Stimulated activated CD8-positive, alpha-beta memory T cell treated with anti-CD3 and anti-CD28 coated beads, Interleukin-4, amount 100 ng/mL, for 1 hour (primary cell): ENCODE measurements around the gene IL31.

Experiments
- DNase-seq, 2 donors: peaks; one replicate each; pipeline ENCODE4 v3.0.0-alpha.2; 2020; ENCODE audit warnings: low read depth in 2 of 2, low spot score in 1 of 2

Gene IL31

DNA sequence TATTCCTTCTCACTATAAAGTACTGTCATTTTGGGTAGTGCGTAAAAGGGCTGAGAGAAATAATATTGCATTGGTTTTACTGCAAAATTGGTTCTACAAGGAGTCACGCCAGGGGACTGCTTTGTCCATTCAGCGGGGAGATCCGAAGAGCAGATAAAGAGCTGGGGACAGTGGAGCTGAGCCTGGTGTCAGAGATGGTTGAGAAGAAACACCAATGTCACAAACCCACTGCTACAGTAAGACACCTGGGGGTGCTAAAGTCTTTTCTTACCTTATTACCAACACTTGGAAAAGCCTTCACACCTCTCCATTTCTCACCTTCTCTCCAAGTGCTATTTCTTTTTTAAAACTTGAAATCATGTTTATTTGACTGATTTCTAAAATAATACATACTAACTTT lies 14.1 kb downstream of the IL31 start:
- DNase-seq, result no peak

DNA sequence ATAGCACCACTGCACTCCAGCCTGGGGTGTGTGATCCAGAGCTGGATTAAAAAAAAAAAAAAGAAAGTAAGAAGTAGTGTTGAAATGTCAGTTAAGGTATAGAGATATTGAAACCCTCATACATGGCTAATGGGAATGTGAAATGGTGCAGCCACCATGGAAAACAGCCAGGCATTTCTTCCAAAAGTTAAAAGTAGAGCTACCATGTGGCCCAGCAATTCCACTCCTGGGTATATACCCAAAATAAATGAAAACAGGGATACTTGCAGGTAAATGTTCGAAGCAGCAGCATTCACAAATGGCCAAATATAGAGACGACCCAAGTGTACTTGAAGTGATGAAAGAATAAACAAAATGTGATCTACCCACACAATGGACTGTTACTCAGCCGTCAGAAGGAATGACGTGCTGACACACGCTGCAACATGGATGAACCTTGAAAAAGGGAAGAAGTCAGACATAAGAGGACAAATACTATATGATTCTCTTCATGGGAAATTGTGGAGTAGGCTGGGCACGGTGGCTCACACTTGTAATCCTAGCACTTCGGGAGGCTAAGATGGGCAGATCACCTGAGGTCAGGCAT lies 15.2 kb downstream of the IL31 start:
- no peak for DNase-seq

DNA sequence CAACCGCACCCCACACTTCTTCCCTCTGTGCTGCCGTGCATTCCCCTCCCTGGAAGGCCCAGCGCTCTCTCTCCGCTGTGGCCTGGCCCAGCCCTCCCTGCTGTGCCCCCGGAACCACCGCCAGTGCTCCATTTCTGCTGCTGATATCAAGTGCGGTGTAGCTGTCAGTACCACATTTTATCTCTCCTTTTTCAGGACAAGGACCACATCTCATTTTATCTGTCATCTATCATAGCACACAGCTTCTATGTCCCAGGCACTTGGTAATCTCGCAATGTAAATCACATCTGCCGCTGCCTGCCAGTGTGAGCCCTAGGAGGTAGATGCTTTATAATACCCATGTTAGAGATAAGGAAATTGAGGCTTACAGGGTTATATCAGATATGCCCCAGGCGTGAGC lies 18.3 kb downstream of the IL31 start:
- DNase-seq, result no peak

DNA sequence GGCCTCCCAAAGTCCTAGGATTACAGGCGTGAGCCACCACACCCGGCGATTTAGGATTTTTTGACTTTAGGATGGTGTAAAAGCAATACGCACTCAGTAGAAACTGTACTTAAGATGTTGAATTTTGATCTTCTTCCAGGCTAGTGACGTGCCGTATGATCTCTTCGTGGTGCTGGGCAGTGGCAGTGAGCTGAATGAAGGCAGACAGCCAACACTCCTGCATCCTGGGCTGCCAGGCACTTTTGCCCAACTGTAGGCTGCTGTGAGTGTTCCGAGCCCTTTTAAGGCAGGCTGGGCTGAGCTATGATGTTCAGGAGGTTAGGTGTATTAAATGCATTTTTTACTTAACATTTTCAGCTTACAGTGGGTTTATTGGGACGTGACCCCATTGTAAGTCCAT lies 21.3 kb downstream of the IL31 start:
- DNase-seq, result no peak

DNA sequence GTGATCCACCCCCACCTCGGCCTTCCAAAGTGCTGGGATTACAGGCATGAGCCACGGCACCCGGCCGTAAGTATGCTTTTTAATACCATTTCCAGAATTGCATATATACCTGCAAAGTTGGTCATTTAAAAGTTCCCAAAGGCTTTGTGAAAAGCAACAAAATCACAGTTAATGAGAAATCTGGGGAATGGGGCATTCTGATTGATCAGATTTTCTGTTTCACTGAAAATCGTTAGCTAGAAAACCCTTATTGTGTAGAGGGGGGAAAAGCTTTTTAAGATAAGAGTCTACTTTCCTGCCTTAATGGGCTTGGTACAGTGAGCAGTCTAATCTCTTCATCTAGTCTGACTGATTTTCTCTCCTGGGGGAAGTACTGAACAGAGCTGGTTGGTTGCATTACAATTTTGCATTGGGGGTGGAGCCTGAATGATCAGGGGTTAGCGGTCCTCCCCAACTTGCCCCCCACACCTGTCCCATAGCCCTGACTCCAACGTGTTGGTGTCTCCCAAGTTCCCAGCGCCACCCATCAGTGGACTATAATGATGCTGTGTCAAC lies 23.8 kb downstream of the IL31 start:
- no peak for DNase-seq

DNA sequence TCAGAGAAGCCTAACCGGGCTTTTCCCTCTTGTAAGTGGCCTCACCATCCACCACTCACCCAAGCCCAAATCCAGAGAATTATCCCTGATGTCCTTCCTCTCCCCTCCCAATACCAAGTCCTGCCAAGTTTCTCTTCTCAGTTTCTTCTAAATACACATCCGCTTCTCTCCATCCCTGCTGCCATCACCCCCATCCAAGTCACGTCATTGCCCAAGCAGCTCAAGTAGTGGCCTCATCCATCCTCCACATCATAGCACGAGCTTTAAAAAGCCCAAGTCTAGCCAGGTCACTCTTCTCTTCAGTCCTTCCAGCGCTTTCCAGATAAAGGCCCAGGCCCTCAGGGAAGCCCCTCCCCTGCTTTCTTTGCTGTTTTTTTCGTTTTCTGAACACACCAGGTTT lies 25.4 kb downstream of the IL31 start:
- DNase-seq, result no peak

DNA sequence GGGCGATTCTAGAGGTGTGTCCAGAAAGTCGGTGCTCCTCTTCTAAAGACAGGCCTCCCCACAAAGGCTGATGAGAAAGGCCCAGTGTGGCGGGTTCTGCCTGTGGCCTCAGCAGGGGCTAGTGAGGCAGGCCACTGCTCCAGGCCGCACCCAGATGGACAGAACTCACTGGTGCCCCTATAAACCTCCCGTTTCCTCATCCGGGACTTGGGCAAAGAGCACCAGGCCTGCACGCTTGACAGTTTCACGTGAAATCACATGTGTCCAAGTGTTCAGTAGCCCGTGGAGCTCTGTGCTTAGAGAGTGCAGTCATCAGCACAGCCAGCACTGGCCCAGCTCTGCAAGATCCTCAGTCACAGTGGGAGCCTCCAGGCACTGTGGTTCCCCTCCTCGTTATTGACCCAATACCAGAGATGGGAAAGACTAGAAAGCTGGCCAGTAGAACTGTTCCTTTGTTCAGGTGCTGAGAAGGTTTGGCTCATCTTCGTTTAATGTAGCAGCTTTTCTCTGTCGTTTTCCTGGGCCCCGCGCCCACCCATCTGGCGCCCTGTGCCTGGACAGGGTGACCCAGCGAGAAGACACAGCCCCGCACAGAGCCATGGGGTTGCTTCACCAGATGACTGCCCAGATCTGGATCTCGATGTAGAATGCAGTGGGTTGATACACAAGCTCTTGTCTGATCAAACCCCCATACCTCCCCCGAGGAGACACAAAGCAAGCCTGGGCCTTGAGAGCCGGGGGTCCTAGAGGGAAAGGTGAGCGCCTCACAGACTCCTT lies 26.3 kb downstream of the IL31 start:
- DNase-seq, result no peak

DNA sequence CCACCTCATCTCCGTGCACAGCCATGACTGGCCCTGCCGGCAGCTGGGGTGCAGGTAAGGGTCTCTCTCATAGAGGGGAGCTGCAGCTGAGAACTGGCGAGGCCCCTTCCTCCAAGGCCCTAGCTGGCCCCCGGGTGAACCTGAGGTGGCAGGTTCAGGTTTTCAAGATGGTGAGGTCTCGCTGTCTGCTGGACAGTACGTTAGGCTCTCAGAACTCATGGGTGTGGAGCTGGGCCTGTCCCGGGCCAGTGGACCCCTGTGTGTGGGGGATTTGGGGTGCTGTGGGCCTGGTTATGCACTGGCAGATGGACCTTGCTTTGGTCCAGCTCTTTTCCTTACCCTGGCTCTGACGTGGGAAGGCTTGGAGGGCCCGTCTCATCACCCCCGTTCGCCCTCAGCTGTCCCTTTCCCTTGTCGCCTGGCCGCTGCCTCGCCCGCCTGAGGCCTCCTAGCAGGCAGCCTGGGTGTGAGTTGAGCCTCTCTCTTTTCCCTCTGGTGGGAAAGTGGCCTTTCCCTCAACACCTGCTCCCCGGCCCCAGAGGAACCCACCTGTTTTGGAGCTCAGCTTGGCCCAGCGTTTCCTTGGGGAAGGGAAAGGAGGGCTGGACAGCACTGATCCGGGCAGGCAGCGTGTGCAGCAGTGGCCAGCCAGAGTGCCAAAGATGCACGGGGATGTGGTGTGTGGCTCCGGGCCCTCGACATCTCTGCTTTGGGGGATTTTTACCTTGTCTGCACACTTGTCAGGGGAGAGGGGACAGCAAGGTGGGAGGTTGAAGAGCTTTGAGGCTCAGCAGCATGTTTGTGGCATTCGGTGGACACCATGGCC lies 28.3 kb downstream of the IL31 start:
- DNase-seq, result no peak

DNA sequence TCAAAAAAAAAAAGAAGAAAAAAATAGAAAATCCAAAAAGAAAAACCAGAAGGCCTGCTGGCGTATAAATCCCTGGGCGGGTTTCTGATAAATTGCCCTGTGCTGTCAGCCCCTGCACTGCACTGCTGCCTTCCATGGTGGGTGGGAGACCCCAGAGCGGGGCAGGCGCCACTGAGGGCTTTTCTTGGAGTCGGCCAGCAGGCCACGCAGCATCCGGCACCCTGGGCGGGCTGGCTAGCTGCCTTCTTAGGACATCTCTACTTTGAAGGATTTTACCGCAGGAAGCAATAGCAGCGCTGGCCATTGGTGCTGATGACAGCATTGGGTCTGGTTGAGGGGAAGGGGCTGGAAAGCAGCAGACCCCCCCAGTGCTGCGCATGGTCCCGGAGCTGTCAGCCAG lies 29.1 kb downstream of the IL31 start:
- no peak for DNase-seq

DNA sequence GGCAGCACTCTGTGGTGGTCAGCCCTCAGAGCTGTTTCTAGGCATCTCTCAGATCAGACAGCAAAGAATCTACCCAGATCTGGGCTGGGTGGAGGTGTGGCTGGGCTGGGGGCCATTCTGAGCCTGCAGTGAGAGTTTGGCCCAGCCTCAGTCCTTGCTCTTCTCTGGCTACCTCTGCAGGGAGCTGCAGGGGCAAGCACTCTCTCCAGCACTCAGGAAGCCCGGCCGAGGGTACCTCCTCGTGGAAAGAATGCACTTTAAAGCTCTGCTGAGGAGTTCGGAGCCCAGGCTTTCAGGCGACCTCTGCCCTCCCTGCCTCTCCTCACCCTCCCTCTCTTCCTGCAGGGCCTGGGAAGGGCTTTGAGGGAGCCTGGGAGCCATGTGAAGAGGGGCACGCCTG lies 31.2 kb downstream of the IL31 start:
- DNase-seq, result no peak

DNA sequence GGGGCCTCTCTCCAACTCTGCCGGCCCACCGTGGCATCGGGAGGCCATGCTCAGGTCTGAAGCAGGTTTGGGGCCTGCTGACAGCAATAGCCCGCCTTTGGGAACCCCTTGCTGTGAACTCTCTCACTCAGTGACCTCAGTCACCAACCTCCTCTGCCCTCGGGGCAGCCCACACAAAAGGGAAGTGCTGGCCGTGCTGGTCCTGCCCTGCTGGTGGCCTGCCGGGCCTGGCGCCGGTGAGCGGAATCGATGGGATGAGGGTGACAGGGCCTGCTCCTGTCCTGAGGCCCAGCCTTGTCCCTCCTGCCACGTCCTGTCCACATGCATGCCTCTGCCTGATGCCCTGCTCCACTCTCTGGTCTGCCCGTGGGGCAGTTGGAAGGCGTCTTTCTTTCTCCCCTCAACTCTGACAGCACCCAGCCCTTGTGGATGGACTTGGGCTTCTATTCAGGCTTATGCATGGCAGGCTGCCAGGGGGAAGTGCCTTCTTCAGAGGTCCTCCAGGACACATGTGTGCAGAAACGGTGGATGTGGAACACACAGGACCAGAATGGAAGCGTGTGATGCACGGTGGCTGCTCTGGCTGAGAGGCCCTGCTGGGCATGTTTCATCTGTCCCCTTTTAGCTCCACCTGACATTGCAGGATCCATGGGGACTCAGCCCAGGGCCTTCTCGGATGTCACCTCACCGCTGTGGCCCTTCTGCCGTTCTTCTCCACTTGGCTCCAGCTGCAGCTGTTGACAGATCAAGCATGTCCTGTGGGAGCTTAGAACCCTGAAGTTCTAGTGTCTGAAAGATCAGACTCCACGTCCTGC lies 31.9 kb downstream of the IL31 start:
- DNase-seq, result no peak

DNA sequence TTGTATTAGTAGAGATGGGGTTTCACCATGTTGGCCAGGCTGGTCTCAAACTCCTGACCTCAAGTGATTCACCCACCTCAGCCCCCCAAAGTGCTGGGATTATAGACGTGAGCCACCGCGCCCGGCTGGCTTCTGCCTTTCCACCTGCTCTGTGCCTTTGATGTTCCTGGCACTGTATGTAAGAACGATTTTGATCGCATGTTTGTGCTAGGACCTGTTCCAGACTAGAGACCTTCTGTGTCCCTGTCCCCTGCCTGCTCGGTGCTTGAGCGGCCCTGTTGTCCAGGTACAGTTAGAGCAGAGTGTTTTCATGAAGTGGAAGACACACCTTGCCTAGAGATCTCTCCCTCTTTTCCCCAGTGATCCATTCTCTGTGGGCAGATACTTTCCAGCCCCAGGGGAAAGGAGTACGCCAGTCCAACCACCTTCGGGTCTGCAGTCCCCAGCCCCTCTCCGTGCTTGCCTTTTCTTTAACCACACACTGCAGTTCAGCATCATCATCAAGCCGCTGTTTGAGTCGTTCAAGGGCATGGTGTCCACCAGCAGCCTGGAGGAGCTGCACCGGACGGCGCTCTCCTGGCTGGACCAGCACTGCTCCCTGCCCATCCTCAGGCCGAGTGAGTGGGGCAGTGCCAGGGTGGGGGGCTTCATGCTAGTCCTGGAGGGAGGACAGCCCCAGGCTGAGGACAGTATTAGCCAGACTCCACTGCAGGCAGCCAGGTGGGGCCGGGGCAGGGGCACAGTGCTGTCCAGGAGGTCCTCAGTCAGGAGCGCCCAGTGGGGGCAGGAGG lies 33.4 kb downstream of the IL31 start:
- no peak for DNase-seq

DNA sequence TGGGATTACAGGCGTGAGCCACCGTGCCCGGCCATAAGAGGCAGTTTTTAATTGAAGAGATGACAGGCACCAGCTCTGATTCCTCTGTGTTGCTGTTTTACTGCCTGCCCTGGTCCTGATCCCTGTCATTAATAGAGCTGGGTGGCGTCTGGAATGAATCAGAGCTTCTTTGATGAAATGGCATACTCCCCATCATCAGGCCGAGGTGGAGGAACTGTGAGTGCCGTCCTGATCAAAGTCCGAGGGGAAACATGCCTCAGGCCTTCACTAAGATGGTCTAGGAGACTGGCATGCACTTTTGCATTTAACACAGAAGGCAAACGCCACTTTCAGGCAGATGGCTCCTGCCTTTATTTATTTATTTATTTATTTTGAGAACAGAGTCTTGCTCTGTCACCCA lies 34.1 kb downstream of the IL31 start:
- no peak for DNase-seq

DNA sequence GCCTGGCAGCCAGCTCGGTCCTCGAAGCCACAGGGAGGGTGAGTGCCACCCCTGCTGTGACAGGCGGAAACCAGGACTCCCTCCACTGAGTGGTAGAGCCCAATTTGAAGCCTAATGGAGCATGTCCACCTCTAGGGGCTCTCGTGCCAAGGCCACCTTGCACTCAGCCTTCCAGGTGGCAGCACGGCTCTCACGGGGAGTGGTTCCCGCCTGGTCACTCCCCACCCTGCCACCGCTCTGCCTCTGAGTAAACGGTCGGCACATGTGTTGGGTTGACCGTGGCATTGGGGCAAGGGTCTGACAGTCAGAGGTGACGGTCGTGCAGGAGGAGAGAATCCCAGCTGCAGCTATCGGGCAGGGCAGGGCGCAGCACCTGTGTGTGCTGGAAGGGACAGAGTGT lies 34.8 kb downstream of the IL31 start:
- DNase-seq, result no peak

DNA sequence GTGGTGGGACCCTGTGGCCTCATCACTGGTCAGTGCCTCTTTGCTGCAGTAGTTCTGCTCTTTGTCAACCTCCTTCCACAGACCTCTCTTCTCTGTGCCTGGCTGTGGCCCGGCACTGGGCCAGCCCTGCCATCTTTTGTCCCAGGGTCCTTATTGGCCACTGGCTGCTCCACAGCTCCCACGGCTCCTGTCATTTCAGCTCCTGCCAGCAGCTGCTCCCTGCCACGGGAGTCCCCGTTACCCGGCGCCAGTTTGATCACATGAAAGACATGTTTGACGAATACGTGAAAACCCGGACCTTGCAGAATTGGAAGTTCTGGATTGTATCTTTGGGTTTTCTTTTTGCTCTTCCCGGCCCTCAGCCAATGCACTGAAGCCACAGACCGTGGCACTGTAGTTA lies 35.4 kb downstream of the IL31 start:
- DNase-seq, result no peak

DNA sequence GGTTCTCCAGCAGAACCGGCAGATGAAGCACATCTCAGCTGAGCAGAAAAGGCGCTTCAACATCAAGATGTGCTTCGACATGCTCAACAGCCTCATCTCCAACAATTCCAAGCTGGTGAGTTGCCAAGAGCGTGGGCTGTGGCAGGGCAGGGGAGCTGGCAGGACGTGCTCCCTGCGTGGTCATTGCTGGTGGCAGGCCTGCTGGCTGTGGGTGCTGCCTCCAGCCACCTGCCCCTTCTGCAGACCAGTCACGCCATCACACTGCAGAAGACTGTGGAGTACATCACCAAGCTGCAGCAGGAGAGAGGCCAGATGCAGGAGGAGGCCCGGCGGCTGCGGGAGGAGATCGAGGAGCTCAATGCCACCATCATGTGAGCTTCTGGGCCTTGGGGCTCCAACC lies 35.8 kb downstream of the IL31 start:
- DNase-seq, result no peak

DNA sequence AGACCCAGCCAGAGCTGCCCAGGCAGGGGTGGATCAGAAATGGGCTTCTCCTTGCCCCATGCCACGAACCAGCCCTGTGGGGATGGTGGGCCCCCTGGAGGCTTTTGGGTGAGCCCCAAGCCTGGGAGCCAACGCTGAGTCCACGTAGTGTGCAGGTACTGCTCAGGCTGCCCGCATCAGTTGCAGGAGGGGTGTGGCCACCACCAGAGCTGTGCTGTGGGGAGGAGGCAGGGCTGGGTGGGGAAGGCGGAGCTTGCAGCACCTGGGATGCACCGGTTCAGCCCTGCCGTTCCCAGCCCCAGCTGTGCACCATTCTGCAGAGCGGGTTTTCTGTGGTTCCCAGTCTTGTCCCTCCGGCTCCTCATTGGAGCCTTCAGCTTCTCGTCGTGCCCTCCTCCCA lies 36.3 kb downstream of the IL31 start:
- DNase-seq, result no peak

DNA sequence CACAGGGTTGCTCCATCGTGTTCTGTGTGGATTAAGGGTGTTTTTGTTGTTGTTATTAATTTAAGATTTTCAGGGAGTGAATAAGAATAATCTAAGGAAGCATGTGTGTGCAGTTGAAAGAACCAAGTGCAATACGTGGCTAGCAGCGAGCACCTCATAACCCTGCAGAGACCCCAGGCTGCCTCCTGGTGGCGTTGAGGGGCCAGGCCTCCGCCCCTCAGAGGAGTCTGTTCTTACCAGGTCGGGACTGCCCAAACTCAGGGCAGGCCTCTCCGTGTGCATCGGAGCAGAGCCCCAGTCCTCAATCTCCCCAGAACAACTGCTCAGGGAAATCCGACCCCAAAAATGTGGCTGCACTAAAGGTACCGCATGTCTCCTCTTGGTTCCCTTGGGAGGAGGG lies 36.8 kb downstream of the IL31 start:
- no peak for DNase-seq

DNA sequence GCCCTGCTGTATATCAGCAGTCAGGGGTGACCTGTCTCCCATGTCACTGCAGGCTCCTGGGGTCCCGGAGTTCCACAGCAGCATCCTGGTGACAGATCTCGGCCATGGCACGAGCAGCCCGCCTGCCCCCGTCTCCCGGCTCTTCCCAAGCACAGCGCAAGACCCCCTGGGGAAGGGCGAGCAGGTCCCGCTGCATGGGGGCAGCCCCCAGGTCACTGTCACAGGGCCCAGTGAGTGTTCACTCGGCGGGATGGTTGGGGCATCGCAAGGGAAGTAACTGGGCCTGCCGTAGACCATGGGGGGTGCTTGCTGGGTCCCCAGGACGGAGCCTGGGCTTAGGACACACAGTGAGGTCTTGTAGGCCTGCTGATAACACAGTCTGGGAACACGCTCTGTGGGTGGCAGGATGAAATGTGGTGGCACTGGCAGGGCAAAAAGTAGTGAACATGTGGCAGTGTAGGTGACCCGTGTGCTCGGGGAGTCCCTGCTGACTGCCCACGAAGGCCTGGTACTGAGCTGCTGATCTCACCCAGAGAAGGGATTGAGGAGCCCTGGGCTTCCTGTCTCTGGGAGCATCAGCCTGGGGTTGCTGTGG lies 38.5 kb downstream of the IL31 start:
- no peak for DNase-seq
